GM12891 (cell line): ENCODE results near the gene NMNAT3.

Experiments
- DNase-seq: peaks from one replicate; pipeline ENCODE4 v3.0.0; 2011; ENCODE audit warnings: low spot score; ENCODE audit not compliant: insufficient read length
- FAIRE-seq: peaks from 2 replicates; lab custom pipeline; 2011; peaks lifted over from hg19 to GRCh38; lab: Jason Lieb, UNC
- PAX5 ChIP-seq: IDR thresholded peaks from 2 replicates; pipeline ENCODE4 v1.6.1; 2011; ENCODE audit warnings: low read length, moderate library complexity, mild to moderate bottlenecking; ENCODE audit not compliant: insufficient read depth, severe bottlenecking
- POLR2A ChIP-seq: IDR thresholded peaks from 2 replicates; pipeline ENCODE4 v1.6.1; 2011; ENCODE audit warnings: low read depth, low read length, control low read depth
- POLR2AphosphoS5 ChIP-seq: IDR thresholded peaks from 2 replicates; pipeline ENCODE4 v1.6.1; 2011; ENCODE audit warnings: low read depth, low read length, control low read depth
- POU2F2 ChIP-seq: IDR thresholded peaks from 2 replicates; pipeline ENCODE4 v1.6.1; 2011; ENCODE audit warnings: low read depth, mild to moderate bottlenecking, control low read depth, low read length, moderate library complexity
- SPI1 ChIP-seq: IDR thresholded peaks from 2 replicates; pipeline ENCODE4 v1.6.1; 2011; ENCODE audit warnings: low read depth, low read length, control low read depth
- TAF1 ChIP-seq: IDR thresholded peaks from 2 replicates; pipeline ENCODE4 v1.6.1; 2011; ENCODE audit warnings: low read depth, low read length, control low read depth

NMNAT3 gene

GRCh38 chr3:139647866-139648435 is 29.8 kb downstream of the NMNAT3 start:
- TF ChIP-seq POLR2AphosphoS5 (no peak), PAX5 (no peak), TAF1 (no peak), POLR2A (no peak), POU2F2 (no peak), SPI1 (no peak)
- DNase-seq (no peak), FAIRE-seq (no peak)

GRCh38 chr3:139646512-139646911 is 31.3 kb downstream of the NMNAT3 start:
- no peak for TF ChIP-seq SPI1
- TF ChIP-seq POU2F2, result no peak
- DNase-seq, result no peak
- no peak for FAIRE-seq

- no peak for TF ChIP-seq TAF1
- TF ChIP-seq POLR2AphosphoS5, result no peak
- no peak for TF ChIP-seq SPI1
- no peak for TF ChIP-seq POLR2A
- TF ChIP-seq PAX5, result no peak
- no peak for TF ChIP-seq POU2F2
- DNase-seq, result no peak
- FAIRE-seq, result no peak
Measured at GRCh38 chr3:139642996-139643395, 34.8 kb downstream of the NMNAT3 start.

GRCh38 chr3:139640456-139640855 is 37.3 kb downstream of the NMNAT3 start:
- FAIRE-seq (no peak), DNase-seq (no peak)
- TF ChIP-seq PAX5, result no peak
- TF ChIP-seq SPI1, result no peak
- TF ChIP-seq POLR2A, result no peak
- no peak for TF ChIP-seq TAF1
- no peak for TF ChIP-seq POLR2AphosphoS5
- TF ChIP-seq POU2F2, result no peak

GRCh38 chr3:139639662-139640061 is 38.1 kb downstream of the NMNAT3 start:
- FAIRE-seq, result no peak

GRCh38 chr3:139638518-139638917 is 39.3 kb downstream of the NMNAT3 start:
- no peak for TF ChIP-seq POLR2A
- TF ChIP-seq SPI1, result no peak
- no peak for TF ChIP-seq POU2F2
- no peak for TF ChIP-seq POLR2AphosphoS5
- no peak for TF ChIP-seq PAX5
- TF ChIP-seq TAF1, result no peak
- no peak for FAIRE-seq
- DNase-seq, result no peak

More at GRCh38 chr3:139639662-139640061, 38.1 kb downstream of the NMNAT3 start:
- DNase-seq, result no peak
- TF ChIP-seq POLR2A (no peak), PAX5 (no peak), POU2F2 (no peak), POLR2AphosphoS5 (no peak), SPI1 (no peak), TAF1 (no peak)

GRCh38 chr3:139636511-139636910 is 41.3 kb downstream of the NMNAT3 start:
- FAIRE-seq (no peak), DNase-seq (no peak)
- no peak for TF ChIP-seq SPI1
- no peak for TF ChIP-seq TAF1
- TF ChIP-seq POU2F2, result no peak
- TF ChIP-seq PAX5, result no peak
- no peak for TF ChIP-seq POLR2A
- TF ChIP-seq POLR2AphosphoS5, result no peak

GRCh38 chr3:139634111-139634635 is 43.6 kb downstream of the NMNAT3 start:
- DNase-seq (no peak), FAIRE-seq (no peak)
- TF ChIP-seq POLR2A (no peak), SPI1 (no peak), POLR2AphosphoS5 (no peak), POU2F2 (no peak), TAF1 (no peak), PAX5 (no peak)

GRCh38 chr3:139633511-139633910 is 44.3 kb downstream of the NMNAT3 start:
- FAIRE-seq, result no peak
- TF ChIP-seq SPI1 (no peak), POLR2A (no peak), TAF1 (no peak), POLR2AphosphoS5 (no peak), POU2F2 (no peak), PAX5 (no peak)
- no peak for DNase-seq
